ENCODE measurements around the gene CYP27A1.

DNA sequence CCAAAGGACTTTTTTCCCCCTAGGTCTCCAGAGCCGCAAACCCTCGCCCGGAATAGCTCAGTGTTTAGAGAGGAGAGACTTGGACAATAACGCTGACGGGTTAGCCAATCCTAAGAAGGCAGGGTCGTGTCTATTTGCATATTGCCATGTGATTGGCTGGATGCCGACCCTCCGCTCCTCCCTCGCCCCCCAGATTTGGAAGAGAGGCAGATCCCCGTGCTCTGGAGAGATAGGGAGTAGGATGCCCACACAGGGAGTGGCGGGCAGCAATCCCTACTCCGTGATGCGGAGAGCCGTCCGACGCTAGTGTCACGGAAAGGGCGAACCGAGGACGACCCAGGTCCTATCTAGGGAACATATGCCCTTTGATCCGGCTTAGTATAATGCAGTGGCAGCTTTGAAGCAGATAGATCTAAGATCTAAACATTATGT is 79.0 kb downstream of the CYP27A1 start:
- TF ChIP-seq ZFP30 (CRISPR knock-in tag; IDR thresholded peaks at IDR 0.05), result no peak
- no peak for TF ChIP-seq RARB (CRISPR knock-in tag; IDR thresholded peaks at IDR 0.05)
- no peak for TF ChIP-seq BACH2 (CRISPR knock-in tag; IDR thresholded peaks at IDR 0.05; ENCODE audit: borderline replicate concordance)

All from SK-N-SH treated with all-trans-retinoic acid at 6 μM for 48 hours (cell line).